ENCODE measurements around the gene EPOP. TPM values are rescaled to one million over a fixed set of nuclear protein-coding genes. Genes with fewer than 3 reads are reported as not detected.

EPOP gene
- total and polyA plus RNA-seq, 2 of the 13 experiments (the other 11 are each of a cell fraction or from before 2014, with no cell fraction given), result 14.7 to 37.8 TPM

GRCh38 chr17:38660097-38661025 is 14.4 kb downstream of the EPOP start (continued):
- TF ChIP-seq ZBTB33 (CRISPR knock-in tag; IDR thresholded peaks at IDR 0.05) (0 out of 2 replicates have a peak, but pooled peaks have one; percentile 10), ZFP91 (CRISPR knock-in tag; IDR thresholded peaks at IDR 0.05; ENCODE audit: borderline replicate concordance) (peak; percentile 28; the same call in 1 of the 2 replicates), MXD1 (CRISPR knock-in tag; IDR thresholded peaks at IDR 0.05) (0 out of 2 replicates have a peak, but pooled peaks have one; percentile 33), PCBP1 (IDR thresholded peaks at IDR 0.05; ENCODE audit: borderline replicate concordance, low read depth, low read length) (no peak), TEF (CRISPR knock-in tag; IDR thresholded peaks at IDR 0.05) (no peak), SAP130 (CRISPR knock-in tag; IDR thresholded peaks at IDR 0.05; ENCODE audit: low read depth) (peak; percentile 16; the same call in 1 of the 2 replicates), CTCF (CRISPR knock-in tag; IDR thresholded peaks at IDR 0.05) (no peak), E2F5 (CRISPR knock-in tag; conservative IDR thresholded peaks at IDR 0.05) (no peak), PRDM15 (CRISPR knock-in tag; IDR thresholded peaks at IDR 0.05) (0 out of 2 replicates have a peak, but pooled peaks have one; percentile 12), PAXIP1 (CRISPR knock-in tag; conservative IDR thresholded peaks at IDR 0.05) (0 out of 2 replicates have a peak, but pooled peaks have one; percentile 20)
